HG03025 (cell line): ENCODE measurements around the gene CNGA4.

ENCODE experiments used
- ATAC-seq: cut with Tn5 transposase; IDR thresholded peaks from one replicate; pipeline ENCODE4 v1.9.1; 2021; ENCODE audit warnings: mild to moderate bottlenecking, moderate library complexity; ENCODE audit not compliant: unreplicated experiment, low FRiP score

CNGA4 gene

GRCh38 chr11:6238902-6239301, at the start of gene CNGA4:
CNGA4 (plus strand) TSS chr11:6239089; CDS start chr11:6239207, 118 bp downstream.
- no peak for ATAC-seq

GRCh38 chr11:6191742-6192141, 47.1 kb upstream of the CNGA4 start:
- ATAC-seq: no peak

- no peak for ATAC-seq
Measured at GRCh38 chr11:6194065-6194581, 44.8 kb upstream of the CNGA4 start.

- no peak for ATAC-seq
Measured at GRCh38 chr11:6196396-6196795, 42.5 kb upstream of the CNGA4 start.

- ATAC-seq: no peak
Measured at GRCh38 chr11:6197466-6198200, 41.3 kb upstream of the CNGA4 start.

GRCh38 chr11:6199174-6199810, 39.6 kb upstream of the CNGA4 start, which contains the start of gene OR52W1:
OR52W1 (plus strand) TSS chr11:6199224; CDS start chr11:6199224, 0 bp downstream.
- no peak for ATAC-seq

- ATAC-seq: no peak
Measured at GRCh38 chr11:6200975-6201374, 37.9 kb upstream of the CNGA4 start.

GRCh38 chr11:6201481-6201880, 37.4 kb upstream of the CNGA4 start:
- no peak for ATAC-seq

- ATAC-seq: no peak
Measured at GRCh38 chr11:6202041-6202440, 36.8 kb upstream of the CNGA4 start.

- ATAC-seq: no peak
Measured at GRCh38 chr11:6203327-6203726, 35.6 kb upstream of the CNGA4 start.

GRCh38 chr11:6204706-6205105, 34.2 kb upstream of the CNGA4 start:
- ATAC-seq: no peak

- ATAC-seq: no peak
Measured at GRCh38 chr11:6205366-6205765, 33.5 kb upstream of the CNGA4 start, which contains the start of gene C11orf42. C11orf42 (plus strand) TSS chr11:6205557; CDS start chr11:6205616, 59 bp downstream.

- ATAC-seq: no peak
Measured at GRCh38 chr11:6206456-6207180, 32.3 kb upstream of the CNGA4 start.

GRCh38 chr11:6209801-6210200, 29.1 kb upstream of the CNGA4 start:
- no peak for ATAC-seq

- no peak for ATAC-seq
Measured at GRCh38 chr11:6210274-6210955, 28.5 kb upstream of the CNGA4 start.

GRCh38 chr11:6214530-6214929, 24.4 kb upstream of the CNGA4 start:
- no peak for ATAC-seq

- ATAC-seq: no peak
Measured at GRCh38 chr11:6216501-6216900, 22.4 kb upstream of the CNGA4 start.

GRCh38 chr11:6217722-6218121, 21.2 kb upstream of the CNGA4 start:
- ATAC-seq: no peak

GRCh38 chr11:6219359-6219758, 19.5 kb upstream of the CNGA4 start:
- no peak for ATAC-seq

GRCh38 chr11:6223854-6224253, 15.0 kb upstream of the CNGA4 start:
- ATAC-seq: no peak
